GM21717 (cell line): ENCODE measurements around the gene MED27.

Source experiments
- ATAC-seq: cut with Tn5 transposase; IDR thresholded peaks from one replicate; pipeline ENCODE4 v1.9.1; 2021; ENCODE audit warnings: mild to moderate bottlenecking, moderate library complexity; ENCODE audit not compliant: unreplicated experiment

MED27 gene

DNA sequence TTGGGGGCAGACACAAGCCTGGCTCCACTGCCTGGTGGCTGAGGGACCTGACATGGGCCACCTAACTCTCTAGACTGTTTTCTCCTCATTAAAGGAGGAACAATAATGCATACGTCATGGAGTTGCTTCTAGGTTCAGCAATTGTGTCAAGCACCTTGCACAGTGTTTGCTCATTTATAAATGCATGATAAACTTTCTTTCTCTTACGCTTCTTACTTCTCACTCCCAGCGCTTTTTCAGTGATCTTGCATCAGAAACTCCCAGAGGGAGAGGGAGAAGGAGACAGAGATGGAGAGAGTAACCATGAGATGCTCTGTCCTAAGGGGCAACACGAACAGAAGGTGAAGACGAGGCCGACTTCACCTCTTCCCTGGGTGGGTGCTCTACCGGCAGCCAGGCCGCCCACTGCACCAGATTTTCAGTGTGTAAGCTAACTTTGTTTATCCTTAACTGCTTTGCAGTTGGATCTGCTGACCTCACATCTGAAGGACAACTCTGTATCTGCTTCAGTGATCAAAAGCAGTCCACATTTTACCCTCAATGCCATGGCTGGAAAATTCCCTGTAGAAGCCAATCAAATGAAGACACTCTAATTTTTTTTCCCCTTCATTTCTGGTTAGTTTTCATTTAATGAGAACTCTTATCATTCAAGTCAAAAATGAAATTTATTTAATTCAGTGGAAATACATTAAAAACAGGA is 35.3 kb downstream of the MED27 start:
- no peak for ATAC-seq

DNA sequence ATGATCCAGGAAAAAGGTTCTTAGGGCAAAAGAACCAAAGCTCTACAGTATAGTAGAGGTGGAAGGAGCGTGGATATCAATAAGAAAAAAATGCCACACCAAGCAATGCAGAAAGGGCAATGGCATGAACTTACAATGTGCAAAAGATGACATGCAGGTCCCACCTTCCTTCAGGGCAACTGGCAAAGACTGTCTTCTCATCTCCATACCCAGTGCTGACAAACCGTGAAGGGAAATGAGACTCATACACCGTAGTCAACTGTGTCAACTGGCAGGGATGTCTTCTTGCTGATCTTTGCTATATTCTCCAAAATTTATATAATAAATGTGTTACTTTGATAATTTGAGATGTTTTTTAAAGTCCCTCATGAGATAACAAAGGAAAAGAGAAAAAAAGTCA is 36.0 kb downstream of the MED27 start:
- ATAC-seq: no peak

DNA sequence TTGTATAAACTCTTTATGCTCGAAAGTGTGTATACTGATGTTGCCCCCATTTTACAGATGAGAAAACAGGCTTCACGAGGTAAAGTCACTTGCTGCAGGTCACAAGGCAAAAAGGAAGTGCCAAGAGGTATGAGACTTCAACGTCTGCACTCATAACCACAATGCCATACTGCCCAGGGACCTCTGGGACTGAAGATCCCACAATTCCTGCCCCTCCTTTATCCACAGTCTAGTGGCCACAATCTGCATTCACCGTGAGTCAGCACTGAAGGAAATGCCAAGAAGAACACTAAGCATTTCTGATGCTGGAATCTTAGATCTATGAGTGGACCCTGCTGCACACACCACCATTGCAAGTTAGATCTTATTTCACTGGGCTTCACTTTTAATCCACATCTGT is 37.3 kb downstream of the MED27 start:
- ATAC-seq: no peak

DNA sequence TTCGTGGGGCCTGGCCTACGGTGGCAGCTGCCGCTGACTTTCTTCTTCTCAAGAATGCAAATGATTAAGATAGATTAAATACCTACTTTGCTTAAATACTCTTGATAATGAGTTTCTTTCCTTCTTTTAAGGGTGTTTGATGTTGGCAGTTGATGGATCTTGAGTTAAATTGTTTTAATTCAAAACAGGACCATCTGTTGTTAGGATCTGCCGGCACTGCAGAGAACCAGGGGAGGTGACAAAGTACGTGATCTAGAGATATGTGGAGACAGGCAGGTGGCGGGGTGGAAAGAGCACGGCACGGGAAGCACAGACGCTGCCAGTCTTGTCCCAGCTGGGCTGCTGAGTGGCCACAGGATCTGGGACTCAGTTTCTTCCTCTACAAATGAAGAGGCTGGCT is 37.9 kb downstream of the MED27 start:
- ATAC-seq: no peak

DNA sequence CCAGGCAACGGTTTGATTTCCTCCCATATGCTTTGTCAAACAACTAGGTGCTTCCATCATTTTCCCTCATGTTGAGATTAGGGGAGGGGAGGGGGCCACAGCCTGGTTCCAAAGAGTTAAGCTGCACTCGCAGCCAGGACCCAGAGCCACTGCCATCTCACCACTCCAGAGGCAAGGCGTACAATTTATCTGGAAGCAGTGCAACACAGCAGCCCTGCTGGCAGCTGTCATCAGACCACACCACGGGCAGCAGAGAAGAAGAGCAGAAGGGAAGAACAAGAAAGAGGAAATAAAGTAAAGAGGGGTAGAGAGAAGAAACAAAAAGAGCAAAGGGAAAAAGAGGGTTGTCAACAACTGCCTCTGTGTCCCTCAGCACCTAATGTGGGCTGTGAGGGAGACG is 38.9 kb downstream of the MED27 start:
- ATAC-seq: no peak

DNA sequence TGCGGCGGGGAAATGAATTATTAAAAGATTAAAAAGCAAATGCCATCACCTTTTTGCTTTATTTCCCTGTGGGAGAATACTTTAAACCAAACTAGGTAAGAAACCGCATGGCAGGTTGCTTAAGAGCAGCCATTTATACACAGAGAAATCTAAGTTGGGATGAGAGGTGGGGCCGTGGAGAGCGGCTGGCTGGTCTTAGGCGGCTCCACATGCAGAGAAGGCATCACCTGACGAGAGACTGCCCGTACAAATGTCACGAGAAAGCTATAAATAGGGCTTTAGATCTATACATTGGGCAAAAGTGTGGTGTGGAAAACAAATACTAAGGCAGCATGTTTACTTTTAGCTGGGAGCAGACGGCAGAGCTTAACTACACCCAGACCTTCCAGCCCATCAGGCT is 39.4 kb downstream of the MED27 start:
- no peak for ATAC-seq

DNA sequence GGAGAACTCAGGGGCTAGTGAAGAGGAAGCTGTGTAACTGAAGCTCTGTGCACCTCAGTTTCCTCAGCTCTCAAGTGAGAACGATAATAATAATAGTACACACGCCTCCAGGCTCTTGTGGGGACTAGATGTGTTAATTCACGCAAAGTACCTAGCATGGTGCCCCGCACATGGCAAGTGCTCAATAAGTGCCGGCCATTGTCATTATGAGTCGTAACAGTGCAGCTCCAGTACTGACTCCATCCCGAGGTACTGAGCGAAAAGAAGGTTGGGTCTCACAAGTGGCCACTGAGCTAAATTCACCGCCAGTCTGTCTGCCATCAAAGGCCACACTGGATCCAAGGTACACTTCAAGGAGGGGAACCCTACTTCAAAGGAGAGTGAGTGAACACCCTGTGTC is 40.4 kb downstream of the MED27 start:
- ATAC-seq: no peak

DNA sequence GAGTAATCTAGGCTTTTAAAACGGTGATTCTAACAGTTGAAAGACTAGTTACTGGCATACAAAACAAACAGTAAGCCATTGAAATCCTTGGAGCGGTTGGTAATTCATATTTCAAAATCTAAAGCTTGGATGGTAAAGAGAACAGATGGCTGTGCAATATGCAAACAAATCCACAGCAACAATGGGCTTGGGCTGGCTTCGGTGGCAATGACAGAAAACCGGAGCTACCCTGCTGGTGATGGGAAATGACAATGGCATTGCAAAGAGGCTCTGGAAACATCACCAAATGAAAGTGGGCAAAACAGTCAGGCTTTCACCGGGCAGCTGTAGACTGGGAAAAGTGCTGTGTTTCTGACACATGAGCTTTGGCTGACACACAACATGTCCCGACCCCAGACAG is 42.2 kb downstream of the MED27 start:
- ATAC-seq: no peak

DNA sequence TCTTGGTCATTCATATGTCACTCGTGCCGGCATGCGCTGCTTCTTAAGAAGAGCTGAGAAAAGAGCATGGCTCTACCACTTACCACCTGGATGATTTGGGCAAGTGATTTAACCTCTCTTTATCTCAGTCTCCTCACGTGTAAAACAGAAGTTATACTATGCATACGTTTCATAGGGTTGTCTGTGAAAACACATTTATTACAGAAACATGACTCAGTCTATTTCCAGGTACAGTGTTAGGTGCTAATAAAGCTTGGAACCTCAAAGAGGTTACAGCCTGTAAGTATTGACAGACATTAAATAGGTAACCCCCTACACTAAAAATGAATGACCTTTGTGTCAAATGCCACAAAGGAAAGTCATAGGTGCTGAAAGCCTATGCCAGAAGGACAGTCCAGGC is 43.1 kb downstream of the MED27 start:
- no peak for ATAC-seq

DNA sequence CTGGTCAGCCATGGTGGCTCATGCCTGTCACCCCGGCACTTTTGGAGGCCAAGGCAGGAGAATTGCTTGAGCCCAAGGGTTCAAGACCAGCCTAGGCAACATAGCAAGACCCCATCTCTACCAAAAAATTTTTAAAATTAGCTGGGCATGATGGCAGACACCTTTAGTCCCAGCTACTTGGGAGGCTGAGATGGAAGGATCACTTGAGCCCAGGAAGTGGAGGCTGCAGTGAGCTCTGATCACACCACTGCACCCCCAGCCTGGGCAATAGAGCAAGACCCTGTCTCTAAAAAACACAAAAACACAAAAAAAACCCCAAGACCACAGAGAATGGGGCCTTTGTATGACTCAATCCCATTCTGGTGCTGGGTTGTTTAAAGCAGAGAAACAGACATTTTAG is 44.0 kb downstream of the MED27 start:
- no peak for ATAC-seq

DNA sequence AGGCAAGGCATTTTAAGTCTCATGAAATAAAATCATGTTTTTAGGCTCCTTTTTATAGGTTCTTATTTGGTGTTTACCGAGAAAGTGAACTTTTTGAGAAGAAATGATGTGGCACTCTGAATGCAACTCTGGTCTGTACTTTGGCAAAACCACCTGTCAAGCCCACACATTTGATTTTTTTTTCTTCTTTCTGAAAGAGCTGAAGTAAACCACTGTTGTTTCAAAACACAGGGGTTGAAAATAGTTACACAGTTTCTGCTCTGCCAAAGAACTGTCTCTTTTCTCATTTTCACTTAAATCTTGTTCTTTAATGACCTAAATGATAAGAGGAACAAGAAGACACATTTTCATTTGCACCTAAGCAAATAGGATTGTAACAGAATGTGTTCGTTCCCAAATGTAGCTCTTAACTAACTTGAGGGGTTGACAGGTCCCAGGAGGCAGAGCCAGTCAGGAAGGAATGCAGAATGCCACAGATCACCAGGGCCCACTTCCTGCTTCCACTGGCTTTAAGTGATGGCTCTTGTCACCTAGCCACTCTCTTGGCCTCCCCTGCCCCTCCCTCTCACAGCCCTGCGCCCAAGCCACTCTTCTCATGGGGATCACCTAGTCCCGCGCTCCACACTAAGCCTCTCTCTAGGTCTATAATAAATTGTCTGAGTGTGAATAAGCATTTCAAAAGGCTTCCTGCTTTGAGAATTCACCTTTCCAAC is 47.3 kb downstream of the MED27 start:
- no peak for ATAC-seq

DNA sequence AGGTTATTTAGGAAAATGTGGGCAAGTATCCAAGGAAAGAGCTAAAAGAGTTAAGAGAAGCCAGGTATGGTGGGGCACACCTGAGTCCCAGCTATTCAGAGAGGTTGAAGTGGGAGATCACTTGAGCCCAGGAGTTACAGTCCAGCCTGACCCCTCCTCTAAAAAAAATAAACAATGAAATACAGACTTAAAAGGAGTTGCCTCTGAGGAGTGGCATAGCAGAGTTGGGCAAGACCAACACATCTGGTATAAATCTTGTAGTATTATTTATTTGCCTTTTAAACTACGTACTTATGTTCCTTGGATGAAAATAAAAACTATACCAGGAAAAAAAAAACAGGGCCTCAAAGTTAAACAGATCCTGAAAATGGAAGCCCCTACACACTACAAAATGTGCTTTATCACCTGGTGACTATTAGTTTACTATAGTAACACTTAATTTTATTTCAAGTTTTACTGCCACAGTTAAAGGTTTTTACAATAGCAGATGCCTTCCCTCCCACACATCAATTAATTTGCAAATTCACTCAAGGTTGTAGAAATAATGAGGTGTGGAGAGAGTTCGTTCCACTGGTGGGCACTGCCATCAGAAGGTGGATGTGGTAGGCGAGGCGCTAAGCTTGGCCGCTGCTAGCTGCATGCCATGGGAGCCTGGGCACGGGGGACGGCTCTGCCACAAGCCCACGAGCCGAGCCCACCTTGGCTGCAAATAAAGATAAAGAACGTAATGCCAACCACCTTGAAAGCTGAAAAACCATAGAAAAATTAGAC is 48.0 kb downstream of the MED27 start:
- ATAC-seq: no peak

DNA sequence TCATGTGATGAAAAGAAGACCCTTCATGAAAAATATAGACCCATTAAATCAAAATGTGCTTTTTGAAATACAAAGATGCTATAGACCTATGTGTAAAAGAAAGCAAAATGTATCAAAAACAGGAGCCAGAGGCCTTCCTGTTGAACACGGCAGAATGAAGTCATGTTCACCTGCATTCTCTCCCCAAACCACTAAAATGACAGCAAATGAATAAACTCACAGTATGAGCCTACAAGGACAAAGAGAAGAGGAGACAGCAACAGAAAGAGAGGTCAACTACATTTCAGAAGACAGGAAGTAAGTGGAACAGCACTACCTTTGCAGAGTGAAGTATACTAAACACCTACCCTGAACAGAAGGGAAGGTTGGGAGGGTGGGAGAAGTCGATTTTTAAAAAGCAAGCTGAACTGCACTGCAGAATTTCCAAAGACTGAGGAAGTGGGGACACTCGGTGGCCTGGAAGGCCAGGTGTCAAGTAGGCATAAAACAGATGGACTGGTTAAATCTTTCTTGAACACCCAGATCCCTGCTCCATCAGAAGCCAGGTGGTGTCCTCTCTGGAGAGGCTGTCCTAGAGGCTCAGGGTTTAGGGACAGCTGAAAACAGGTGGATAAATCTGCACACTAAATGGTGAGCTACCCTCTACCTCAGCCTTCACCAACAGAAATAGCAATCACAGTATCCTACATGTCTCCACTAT is 48.9 kb downstream of the MED27 start:
- ATAC-seq: no peak

DNA sequence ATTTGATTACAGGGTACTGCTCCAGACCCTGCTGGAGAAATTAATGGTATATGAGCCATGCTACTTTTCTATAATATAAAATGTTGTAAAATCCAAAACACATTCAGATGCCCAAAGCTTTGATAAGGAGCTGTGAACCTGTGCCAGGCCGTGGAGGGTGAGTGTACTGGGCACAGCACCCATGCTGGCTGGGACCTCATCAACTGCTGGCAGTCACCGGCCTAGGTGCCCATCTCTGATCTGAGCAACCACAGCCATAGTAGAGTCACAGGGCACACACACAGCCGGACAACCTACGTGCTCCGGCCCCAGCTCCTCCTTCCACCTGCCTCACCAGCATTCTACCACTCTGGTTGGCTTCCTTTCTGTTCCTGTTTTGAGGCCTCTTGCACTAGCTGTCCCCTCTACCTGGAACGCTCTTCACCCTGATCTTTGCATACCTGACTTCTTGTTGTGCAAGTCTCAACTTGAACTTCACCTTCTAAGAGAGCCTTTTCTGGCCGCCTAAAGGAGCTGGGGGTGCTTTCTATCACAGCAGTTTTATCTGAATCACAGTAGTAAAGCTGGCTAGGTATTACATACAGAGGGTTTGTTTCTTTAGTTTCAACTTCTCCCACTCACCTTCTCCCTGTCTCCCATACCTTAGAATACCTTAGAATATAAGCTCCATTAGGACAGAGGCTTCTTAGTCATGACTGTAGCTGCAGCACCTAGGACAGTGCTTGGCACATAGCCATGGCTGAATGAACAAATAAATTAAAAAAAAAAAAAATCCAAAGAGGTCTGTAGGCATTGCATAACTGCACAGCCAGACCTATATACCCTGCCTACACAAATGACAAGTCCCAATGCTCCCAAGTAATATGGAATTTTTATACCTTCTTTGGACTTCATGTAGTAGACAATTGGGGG is 51.7 kb downstream of the MED27 start:
- ATAC-seq: no peak

DNA sequence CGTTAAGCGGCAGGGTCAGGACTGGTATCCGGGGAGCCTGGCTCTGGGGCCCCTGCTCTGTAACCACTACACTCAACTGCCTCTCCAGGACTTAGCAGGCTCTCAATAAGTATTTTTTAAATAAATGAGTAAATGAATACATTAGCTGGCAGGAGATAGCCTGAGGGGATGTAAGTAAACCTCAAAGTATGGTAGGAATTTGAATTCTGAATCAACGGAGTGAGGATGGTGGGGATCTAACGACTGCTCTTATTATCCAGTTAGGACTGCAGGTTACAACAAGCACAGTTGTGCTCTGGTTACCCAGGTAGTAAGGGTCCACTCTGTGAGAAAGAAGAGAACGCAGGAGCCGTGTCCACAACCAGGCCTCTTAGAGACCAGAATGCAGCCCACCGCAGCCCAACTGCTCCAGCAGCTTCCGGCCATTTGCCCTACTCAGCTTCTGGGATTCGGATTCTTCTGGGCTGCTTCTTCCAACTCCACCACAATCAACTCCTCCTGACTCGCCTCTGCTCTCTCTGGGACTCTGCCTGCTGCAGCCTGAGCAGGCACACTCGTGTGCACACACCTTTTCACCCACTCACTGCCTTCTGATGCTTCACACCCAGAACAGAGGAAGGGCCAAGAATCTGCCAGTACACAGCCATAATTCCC is 52.6 kb downstream of the MED27 start:
- no peak for ATAC-seq

DNA sequence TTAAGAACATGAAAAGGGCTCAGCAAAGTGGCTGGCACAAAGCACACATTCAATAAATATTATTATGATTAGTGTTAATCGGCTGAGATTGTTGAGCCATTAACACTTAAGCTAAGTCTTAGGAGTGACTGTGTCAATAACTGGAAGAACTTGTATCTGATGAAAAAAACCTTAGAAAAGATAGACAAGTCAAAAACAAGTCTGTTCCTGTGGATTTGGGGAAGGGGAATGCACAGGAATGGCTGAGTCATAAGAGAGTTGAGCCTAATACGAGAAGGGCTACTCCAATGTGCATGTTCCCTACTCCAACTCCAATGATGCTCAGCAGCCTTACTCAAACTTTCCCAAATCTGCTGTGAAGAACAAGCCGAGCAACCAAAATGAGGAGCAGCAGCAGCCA is 53.9 kb downstream of the MED27 start:
- ATAC-seq: no peak

DNA sequence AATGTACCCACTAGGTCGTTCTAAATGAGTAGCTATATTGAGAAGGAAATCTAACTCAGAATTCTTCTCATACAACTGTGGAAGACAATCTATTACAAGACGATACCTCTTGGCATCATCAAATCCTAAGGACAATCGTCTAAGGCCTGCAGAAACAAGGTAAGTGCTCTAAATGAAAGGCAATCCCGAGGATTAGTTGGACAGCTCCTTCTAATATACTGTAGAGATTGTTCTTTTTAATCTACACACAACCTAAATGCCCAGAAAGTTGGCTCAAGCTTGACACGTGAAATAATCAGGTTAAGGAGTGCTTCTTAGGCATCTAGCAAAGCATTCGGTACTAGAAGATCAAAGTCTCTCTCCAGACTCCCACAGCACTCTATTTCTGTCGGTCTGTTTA is 55.1 kb downstream of the MED27 start:
- ATAC-seq: no peak

DNA sequence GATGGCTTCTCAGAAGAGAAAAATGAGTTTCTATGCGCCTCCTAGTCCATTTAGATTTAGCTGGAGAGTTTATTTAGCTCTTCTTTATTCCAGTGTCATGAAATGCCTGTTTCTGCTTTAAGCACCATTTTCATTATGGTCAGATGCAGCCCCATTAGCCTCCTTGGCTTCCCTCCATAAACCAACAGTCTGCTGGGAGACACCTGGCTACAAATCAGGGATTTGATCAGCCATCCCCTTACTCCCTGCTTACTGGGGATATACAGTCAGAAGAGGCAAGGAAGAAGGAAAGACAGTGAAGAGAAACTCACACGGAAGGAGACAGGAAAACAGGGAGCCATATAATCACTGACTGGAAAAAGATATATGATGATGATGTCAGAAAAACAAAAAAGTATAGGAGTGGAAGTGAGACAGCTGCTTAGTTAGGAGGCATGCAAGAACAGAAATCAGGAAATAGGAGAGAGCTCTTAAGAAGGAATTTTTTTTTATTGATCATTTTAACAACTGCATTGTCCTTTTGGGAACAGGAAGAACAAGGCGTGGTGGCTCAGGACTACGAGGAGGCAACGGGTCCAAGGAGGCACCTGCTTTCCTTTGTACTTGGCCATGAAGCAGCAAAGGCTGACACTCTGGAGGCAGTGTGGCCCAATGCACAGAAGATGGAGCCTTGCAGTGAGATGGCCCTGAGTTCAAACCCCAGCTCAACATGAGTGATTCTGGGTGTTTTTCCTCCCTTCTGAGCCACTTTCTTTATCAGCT is 56.1 kb downstream of the MED27 start:
- no peak for ATAC-seq

DNA sequence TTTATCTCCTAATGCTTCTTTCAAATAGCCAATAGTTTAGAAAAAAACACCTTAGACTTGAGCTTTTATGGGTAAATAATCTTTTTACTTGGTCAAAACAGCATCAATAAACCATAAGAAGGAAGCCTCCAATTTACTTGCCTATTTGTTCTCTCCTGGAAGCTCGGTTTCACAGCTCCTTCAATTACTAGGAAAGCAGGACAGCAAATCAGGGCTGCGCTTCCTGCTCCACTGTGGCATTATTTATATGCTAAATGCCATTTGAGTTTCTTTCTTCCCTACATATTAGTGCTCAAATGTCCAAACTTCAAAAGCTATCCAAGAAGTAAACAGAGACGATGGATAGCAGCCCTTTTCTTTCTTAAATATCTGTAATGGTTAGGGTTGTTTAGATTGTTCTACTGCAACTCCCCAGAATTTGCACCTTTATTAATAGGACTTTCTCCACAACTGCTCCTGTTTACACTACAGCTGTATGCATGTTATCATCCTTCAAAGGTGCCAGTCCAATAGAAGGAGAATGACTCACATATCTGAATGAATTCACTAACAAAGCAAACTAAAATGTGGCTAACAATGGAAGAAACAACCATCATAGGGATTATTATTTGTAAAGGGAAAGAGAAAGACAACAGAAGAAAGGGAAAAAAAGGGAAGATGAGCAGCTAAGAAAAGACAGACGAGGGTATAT is 58.7 kb downstream of the MED27 start:
- no peak for ATAC-seq
